HG03095 (cell line): ENCODE results near the gene GNAQ.

Source experiments
- ATAC-seq: cut with Tn5 transposase; IDR thresholded peaks from one replicate; pipeline ENCODE4 v1.9.1; 2021; ENCODE audit warnings: moderate library complexity; ENCODE audit not compliant: unreplicated experiment

Gene GNAQ

DNA sequence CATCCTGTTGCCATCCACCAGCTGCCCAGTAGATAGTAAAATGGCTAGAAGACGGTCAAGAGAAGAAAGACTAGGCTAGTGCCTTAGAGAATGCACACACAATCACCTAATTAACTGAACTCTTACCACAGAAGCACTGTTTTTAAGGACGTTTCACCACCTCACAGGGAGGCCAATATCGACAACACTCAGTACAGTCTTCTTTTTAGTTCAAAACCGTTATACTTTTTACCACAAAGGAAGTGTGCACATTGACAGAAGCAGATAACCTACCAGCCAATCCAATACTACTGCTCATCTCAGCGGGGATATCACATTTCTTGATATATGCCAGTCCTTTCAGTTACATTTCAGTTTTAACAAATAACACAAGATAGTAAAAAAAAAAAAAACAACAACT lies 122.3 kb downstream of the GNAQ start:
- ATAC-seq: no peak

- no peak for ATAC-seq
These were observed 123.3 kb downstream of the GNAQ start for GRCh38 chr9:77908293-77908692.

DNA sequence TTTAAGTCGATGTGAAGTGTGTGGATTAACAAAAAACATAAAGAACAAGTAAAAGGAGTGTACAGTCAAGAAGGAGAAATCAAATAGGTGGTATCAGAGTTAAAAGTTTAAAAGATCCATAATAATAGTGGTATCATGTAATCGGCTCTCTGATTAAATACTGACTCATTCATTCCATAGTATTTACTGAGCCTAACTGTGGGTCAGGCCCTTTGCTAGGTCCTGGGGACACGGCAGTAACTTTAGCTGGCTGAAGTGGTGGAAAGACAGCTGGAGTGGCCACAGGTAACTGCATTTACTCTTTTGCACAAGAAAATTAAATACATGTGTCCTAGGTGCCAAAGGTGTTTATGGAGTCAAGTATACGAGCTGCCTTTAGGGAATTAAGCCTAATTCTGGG lies 124.0 kb downstream of the GNAQ start:
- no peak for ATAC-seq

DNA sequence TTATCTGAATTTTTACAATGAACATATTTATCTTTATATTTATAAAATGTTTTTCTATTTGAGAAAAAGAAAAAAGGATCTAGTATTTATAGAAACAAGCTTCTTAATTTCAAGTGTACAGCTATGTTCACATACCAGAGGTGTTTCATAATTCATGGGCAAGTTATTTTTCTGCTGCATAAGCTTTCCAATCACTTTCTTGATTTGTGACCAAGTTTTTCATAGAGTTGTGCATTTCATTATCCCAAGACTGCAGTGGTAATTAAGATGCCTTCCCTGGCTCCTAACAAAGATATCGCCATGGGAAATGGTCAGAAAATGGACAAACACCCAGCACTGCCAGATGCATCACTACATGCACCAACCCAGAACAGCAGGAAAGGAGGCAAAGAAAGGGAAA lies 124.6 kb downstream of the GNAQ start:
- no peak for ATAC-seq

GRCh38 chr9:77903666-77904285 lies 127.8 kb downstream of the GNAQ start:
- ATAC-seq: no peak

GRCh38 chr9:77901771-77902170 lies 129.8 kb downstream of the GNAQ start:
- no peak for ATAC-seq

- ATAC-seq: no peak
These were observed 130.6 kb downstream of the GNAQ start for GRCh38 chr9:77901018-77901417.

DNA sequence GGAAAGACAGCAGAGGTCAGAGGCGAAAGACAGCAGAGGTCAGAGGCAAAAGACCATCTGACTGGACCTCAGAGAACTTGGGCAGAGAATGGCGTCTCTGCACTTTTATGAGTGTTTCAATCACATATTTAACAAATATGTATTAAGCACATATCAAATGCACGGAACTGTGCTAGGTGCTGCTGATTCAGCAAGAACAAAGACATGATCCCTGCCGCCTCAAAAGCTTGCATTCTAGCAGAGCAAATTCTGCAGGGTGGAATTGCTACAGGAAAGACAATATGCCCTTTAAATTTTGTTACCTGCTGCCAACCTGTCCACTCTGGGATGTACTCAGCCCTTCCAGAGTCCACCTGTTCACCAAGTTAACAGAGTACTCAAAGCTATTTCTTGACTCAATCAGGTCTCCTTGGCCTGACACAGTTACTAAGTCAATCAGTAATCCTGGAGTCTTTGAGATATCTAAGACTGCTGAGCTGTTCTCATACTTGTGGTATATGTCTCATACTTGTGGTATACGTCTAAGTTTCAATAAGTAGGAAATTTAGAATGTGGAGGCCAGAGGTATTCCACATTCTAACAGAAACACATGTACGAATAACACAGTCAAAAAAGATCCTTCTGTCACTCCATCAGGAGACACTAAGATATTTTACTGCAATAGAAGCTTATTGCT lies 131.8 kb downstream of the GNAQ start:
- ATAC-seq: no peak

GRCh38 chr9:77898864-77899263 lies 132.7 kb downstream of the GNAQ start:
- no peak for ATAC-seq

- ATAC-seq: no peak
These were observed 134.5 kb downstream of the GNAQ start for GRCh38 chr9:77896938-77897667.

- ATAC-seq: no peak
These were observed 135.2 kb downstream of the GNAQ start for GRCh38 chr9:77896269-77896937.

DNA sequence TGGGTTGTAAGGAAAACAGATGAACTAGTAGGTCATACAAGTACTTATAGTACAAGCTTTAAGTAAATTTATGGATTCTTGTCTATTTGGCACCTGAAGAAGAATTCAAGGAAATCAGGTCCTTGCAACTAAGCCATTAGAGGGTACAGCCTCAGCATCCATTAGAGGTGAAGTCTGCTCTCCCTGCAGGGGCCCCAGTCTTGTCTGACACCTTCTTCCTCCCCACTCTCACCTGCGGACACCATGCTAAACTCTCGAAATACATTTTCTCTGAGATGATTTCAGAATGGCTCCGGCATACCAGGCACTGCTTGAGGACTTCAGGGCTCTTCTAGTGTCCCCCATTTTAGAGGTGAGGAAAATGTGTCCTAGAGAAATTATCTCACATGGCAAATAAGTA lies 137.9 kb downstream of the GNAQ start:
- ATAC-seq: no peak

DNA sequence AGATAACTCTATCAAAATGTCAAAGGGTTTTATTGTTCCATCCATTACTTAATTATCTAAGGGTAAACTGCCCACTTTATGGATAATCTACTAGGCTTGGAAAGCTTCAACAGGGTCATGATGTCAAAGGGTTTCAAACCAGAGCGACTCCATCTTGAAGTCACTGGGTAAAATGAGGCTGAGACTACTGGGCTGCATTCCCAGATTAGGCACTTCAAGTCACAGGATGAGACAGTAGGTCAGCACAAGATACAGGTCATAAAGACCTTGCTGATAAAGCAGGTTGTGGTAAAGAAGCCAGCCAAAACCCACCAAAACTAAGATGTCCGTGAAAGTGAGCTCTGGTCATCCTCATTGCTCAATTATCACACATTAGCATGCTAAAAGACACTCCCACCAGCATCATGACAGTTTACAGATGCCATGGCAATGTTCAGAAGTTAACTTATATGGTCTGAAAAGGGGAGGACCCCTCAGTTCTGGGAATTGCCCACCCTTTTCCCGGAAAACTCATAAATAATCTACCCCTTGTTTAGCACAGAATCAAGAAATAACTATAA lies 138.6 kb downstream of the GNAQ start:
- no peak for ATAC-seq

GRCh38 chr9:77892171-77892570 lies 139.4 kb downstream of the GNAQ start:
- ATAC-seq: no peak

DNA sequence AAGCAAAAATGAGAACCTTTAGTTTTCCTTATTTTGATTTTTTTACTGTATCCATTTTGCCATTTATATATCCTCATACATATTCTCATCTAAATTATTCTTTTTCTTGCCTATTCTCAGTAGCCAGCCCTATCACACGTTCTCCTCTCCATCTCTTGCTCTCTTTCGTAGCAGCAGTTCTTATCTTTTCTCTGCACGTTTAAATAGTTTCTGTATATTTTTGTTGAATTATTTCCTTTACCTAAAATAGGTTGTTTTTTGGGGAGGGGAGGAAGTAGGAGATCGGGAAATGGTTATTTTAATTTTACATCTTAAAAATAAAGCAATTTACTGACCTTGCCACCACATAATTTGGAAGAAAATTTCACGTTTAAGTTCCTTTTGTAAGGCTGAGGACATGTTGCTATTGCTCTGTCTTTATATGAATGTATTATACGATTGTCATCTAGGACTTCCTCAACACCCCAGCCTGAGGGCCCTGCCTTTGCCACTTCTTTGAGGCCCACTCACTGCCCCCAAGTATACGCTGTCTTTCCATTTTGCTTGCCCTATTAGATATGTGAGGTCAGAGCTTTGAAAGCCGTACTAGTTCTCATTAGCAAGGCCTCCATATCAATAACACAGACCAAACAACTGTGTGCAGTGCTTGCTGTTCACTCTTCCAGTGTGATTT lies 140.3 kb downstream of the GNAQ start:
- no peak for ATAC-seq

DNA sequence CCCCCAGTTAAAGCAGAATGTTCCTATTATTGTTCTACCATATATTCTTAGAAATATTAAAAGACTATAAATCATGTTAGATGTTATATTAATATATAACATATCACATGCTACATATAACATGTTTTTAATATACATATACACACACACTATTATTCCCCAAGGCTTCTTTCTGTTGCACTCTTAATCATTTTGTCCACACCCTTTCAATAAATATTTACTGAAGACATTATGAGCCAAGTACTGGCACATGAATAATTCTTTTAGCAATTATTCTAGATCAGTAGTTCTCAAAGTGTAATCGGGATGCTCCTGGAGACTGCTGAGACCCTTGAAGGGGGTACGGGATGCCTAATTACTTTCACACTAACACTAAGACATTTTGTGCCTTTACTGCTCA lies 143.9 kb downstream of the GNAQ start:
- no peak for ATAC-seq

DNA sequence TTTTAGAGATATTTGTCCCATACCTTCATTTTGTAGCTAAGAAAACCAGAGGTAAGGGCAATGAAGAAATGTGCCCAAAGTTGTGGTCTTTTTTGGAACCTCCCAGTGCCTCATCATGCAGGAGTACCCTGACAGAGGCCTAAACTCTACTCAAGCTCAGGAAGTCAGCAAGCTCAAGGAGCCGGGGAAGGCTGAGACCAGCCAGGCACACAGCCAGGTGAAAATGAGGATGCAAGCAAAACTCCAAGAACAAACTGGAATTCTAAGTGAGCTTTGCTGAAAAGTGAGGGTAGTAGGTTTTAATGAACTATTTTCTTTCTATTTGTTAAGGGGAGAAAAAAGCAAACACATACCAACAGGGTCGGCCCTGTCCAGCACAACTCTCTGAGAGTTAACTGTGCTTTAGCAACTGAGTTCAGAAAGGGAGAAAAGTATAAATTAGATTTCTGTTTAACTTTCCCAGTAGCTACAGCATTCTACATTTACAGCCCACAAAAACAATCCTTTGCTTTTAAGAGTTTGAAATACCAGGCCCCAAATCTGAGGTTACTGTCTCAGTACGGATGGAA lies 146.4 kb downstream of the GNAQ start:
- ATAC-seq: no peak

GRCh38 chr9:77883846-77884771 lies 147.5 kb downstream of the GNAQ start:
- no peak for ATAC-seq

GRCh38 chr9:77883133-77883532 lies 148.5 kb downstream of the GNAQ start:
- no peak for ATAC-seq
